ENCODE measurements around the gene BFSP1.

- TF ChIP-seq CTCF (IDR thresholded peaks at IDR 0.05; ENCODE audit: poor library complexity) = no peak
- TF ChIP-seq EZH2 (IDR thresholded peaks at IDR 0.05; ENCODE audit: borderline replicate concordance) = no peak
- TF ChIP-seq EZH2phosphoT487 (IDR thresholded peaks at IDR 0.05; ENCODE audit: low read depth, severe bottlenecking, unreplicated experiment) = no peak
Measured at GRCh38 chr20:17505636-17506517, 25.3 kb downstream of the BFSP1 start.

Measured in hepatocyte (in vitro differentiated cells).